Stomach (tissue), 4 donors: Measurements from ENCODE around the gene SRSF3.

ENCODE experiments used
- CTCF ChIP-seq, 7 experiments: fragments of 450-650 bp in 4 of 7; fragments of 200-600 bp in 3 of 7; sonication (generic) in 3 of 7; IDR thresholded peaks; one replicate each; pipeline ENCODE4 v1.5.1; 2016 to 2019; ENCODE audit warnings: antibody characterized with exemption in 7 of 7, control low read depth in 2 of 7, mild to moderate bottlenecking in 1 of 7
- POLR2A ChIP-seq, 4 donors: fragments of 450-650 bp; IDR thresholded peaks; one replicate each; pipeline ENCODE4 v1.6.1; 2016; ENCODE audit warnings: antibody characterized with exemption in 4 of 4, control low read depth in 2 of 4, mild to moderate bottlenecking in 1 of 4, moderate library complexity in 1 of 4

- TF ChIP-seq CTCF (IDR thresholded peaks at IDR 0.05) (no peak), POLR2A (IDR thresholded peaks at IDR 0.05) (no peak)
Measured at GRCh38 chr6:36600564-36601146, 6.5 kb downstream of the SRSF3 start.
